GM18517 (cell line): ENCODE measurements around the gene GSK3A.

Experiments used
- ATAC-seq: cut with Tn5 transposase; IDR thresholded peaks from one replicate; pipeline ENCODE4 v1.9.1; 2021; ENCODE audit warnings: mild to moderate bottlenecking, moderate library complexity; ENCODE audit not compliant: unreplicated experiment

GSK3A gene

DNA sequence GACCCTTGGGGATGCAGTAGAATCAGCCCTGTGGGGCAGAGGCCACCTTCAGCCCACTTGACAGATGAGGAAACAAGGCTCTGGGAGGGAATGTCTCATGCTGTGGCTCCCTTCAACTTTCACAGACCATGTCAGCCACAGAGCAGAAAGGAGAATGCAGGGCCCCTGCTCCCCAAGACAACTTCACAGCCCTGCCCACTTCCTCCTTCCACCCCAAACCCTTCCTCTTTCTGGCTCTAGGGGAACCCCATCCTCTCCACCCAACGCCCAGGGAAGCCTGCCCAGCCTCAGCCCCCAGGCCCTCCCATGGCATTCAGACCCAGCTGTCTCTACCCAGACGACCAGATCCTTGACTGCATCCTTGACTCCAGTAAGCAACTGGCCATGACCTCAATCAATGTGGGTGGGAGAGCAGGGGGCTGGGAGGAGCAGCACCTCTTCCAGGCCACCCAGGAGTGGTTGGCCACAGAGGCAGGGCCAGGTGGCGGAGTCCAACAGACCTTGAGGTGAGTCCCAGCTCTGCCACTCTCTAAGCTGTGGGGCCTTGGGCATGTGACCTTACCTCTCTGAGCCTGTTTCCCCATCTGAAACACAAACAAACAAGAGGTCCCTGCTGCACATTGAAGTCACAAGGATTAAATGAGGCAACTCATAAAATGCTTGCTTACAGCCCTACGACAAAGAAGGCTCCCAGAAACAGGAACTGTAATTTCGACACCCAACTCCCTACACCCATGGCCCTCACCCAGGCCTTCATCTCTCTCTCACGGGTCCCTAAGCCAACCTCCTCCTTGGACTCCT, 40.7 kb downstream of the GSK3A start:
- no peak for ATAC-seq

- no peak for ATAC-seq
These were observed 42.2 kb downstream of the GSK3A start for GRCh38 chr19:42200116-42200715.

DNA sequence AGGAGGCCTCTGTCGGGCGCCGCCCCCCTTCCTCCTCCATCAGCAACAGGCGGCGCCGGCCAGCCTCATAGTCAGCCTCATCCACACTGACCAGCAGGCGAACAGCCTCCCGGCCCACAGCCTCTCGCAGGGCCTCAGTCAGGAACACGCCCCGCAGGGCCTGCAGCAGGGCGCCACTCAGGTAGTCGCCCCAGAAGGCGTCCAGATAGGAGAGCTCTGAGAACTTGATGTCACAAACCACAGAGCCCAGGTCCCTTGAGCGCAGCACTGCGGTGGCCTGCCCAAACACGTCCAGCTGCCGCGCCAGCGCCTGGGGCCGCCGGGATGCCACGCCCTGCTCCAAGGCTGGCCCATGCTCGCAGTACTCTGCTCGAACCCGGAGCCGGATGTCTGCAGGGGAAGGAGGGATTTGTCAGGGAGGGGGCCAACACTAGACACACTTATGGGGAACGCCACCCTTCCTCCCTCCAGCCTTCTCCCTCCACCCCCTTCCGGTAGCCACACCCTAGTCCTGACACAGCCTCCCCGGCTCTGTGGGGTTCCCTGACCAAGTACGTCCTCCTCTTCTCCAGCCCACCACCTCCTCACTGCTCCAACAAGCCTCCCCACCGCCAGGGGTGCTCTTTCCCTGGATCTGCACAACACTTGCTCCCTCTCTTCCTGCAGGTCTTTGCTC, 42.8 kb downstream of the GSK3A start:
- peak; percentile 46 for ATAC-seq

GRCh38 chr19:42198676-42199439, 43.5 kb downstream of the GSK3A start:
- peak; percentile 37 for ATAC-seq

GRCh38 chr19:42197375-42197817, 45.0 kb downstream of the GSK3A start:
- ATAC-seq = no peak

DNA sequence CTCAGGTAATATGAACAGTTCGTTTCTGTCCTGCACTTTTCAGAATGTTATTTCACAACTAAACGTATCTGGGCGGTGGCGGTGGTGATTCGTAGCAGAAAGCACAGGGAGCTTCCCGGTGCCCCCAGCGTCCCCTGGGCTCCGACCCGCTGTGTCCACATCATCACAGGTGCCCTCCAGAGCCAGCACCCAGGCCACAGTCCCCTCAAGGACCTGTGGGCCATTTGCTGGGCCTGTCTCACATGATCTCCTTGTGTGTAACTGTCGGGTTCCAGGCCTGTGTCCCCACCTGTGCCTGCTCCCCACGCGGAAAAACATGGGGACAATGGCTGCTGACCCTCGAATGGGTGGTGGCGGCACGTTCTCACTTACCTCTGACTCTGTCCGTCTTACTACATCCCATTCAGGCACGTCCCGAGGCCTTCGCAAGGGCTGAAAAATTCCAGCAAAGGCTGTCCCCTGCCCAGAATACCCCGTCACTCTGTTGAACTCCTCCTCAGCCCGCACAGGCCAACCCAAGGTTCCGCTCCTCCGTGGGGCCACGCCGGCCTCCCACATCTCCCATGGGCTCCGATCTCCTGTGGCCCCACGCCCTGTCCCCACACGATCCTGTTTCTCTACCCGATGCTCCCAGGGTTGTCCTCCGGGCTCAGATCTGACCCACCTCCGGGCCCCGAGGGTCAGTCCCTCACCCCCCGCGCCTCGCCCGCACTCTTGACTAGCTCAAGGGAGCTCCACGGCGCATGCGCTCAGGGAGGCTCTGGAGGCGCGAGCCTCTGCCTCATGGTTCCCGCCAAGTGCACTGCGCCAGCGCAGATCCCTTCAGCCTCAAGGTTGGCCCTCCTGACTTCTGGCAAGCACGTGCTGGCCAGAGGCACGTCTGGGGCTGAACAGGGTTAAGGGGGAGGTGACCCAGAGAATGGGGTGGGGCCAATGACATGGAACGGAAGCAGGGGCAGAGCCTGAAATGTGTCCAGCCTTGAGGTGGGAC, 46.1 kb downstream of the GSK3A start:
- ATAC-seq = no peak

GRCh38 chr19:42193706-42194105, 48.7 kb downstream of the GSK3A start:
- ATAC-seq = no peak

DNA sequence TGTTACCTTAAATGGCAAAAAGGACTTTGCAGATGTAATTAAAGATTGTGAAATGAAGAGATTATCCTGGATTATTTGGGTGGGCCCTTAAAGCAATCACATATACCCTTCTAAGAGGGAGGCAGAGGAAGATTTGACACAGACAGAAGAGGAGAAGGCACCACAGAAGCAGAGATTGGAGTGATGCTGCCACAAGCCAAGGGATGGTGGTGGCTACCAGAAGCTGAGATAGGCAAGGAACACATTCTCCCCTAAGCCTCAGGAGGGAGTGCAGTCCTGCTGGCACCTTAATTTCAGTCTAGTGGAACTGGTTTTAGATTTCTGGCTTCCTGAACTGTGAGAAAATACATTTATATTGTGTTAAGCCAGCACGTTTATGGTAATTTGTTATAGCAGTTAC, 49.1 kb downstream of the GSK3A start:
- no peak for ATAC-seq

DNA sequence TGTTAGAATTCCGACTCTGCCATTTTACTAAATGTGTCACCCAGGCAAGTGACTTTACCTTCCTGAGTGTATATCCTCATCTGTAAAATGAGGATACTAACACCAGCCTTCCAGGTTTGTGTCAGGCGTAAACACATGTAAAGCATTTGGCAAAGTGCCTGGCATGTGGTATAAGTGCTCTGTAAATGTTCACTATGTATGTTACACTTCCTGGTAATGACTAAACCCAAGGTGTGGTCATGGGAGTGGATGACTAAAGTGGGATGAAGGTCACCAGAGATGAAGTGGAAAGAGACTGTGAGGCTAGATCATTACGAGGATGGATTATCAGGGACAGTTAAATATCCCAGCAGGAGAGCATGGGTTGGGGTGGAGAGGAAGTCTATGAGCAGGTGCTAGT, 50.5 kb downstream of the GSK3A start:
- ATAC-seq = no peak

DNA sequence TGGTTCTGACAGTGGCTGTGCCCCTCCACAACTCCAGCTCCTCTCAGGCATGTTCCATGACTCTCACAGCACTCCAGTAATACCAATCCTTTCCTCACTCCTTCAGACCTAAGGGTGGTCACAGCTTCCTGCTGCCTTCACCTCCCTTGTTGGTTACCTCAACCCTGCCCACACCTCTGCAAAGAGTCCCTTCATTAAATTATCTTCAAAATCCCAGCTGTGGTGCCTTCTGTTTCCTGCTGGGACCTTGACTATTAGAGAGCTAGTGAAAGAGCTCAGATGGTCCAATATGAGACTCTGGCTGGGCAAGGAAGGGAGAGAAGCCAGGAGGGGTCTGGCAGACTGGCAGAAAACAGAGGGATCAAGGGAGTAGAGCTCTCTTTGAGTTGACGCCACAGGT, 51.1 kb downstream of the GSK3A start:
- no peak for ATAC-seq

DNA sequence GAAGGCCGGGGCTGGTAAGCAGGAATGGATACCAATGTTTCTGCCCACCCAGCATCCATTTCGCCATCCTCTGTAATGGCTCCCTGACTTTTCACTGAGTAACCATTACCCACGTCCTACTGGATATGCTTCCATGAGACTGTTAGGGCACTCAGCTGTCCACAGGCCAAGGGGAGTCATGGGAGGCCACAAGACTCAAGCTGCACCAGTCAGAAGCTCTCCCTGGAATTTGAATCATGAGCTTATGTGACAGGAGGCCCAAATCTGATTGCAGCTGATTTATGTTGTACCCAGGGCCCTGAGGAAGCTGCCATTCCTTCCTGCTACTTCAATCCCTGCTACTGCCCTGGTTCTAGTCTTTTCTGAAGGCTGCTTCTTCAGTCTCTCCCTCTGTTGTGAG, 53.3 kb downstream of the GSK3A start:
- ATAC-seq = no peak

DNA sequence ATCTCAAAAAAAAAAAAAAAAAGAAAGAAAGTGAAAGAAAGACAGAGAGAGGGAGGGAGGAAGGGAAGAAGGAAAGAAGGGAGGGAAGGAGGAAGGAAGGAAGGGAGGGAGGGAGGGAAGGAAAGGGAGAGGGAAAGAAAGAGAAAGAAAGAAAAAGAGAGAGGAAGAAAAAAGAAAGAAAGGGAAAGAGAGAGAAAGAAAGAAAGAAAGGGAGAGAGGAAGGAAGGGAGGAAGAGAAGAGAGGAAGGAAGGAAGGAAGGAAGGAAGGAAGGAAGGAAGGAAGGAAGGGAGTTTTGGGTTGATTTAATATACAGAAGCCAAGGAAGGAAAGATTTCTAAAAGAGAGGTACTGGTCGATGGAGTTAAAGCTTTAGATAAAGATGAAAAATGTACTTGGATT, 53.7 kb downstream of the GSK3A start:
- no peak for ATAC-seq

DNA sequence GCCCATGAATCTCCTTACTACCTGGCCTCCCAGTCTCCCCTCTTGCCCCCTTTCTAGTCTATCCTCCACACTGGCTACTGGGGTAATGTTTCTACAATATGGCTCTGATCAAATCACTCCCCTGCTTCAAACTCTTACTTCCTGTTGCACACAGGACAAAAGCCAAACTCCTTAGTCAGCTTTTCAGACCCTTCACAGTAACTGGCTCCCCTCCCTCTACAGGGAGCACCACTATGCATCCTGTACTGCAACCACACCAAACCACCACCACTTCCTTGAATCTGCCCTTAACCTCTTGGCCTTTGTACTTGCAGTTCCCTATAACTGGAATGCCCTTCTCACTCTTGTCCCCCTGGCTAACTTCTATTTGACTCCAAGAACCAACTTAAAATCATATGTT, 57.1 kb downstream of the GSK3A start:
- ATAC-seq = no peak

DNA sequence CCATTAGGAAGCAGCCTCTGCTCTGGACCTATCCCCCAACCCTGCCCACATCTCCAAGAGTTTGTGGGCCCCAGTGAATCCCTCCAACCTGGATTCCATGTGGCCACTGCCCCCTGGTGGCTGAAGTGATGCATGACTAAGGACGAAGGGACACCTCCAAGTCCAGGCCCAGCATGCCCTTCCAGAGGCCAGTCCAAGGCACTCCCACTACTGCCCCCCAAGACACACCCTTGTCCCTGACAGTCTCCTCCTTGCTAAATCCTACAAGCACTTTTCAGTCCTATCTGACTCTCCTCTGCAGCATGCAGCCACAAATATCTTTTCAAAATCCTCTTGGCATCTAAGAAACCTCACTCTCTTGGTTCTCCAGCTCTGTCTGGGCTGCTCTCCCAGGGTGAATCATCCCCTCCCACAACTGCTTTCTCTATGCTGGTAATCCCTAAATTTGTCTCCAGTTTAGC, 58.0 kb downstream of the GSK3A start:
- no peak for ATAC-seq
